H1 (cell line): Measurements from ENCODE around the gene ITGA4. TPM values are rescaled to one million over a fixed set of nuclear protein-coding genes. Genes with fewer than 3 reads are reported as not detected.

ENCODE experiments used
- CTCF ChIA-PET: fragments of 300-600 bp; sonication (Branson Sonifier 250); formaldehyde crosslinking; loops from one replicate; lab custom pipeline; 2021; ENCODE audit not compliant: partially characterized antibody; lab: Charles Lee
- POLR2A ChIA-PET: fragments of 300-600 bp; sonication (Branson Sonifier 250); formaldehyde crosslinking; loops from one replicate; lab custom pipeline; 2021; ENCODE audit warnings: inconsistent platforms; ENCODE audit not compliant: partially characterized antibody; lab: Charles Lee
- DNase-seq, 2 experiments: peaks; one replicate each; pipeline versions ENCODE4 v3.0.0 to v3.0.0-alpha.2; 2010 to 2022; ENCODE audit warnings: low spot score in 2 of 2, low read depth in 1 of 2, mixed read lengths in 1 of 2
- FAIRE-seq: peaks from 2 replicates; lab custom pipeline; 2011; peaks lifted over from hg19 to GRCh38; lab: Jason Lieb, UNC
- H2AFZ ChIP-seq: 2 replicates; pipeline ENCODE4 v1.8.1; 2012; ENCODE audit warnings: low read length, inconsistent platforms
- H2AK5ac ChIP-seq: 2 replicates; pipeline ENCODE4 v1.6.1; 2013; ENCODE audit warnings: low read depth, low read length
- H2BK120ac ChIP-seq: replicated peaks from 2 replicates; pipeline ENCODE3; 2013; ENCODE audit warnings: low read depth, low read length, inconsistent platforms
- H2BK12ac ChIP-seq: 2 replicates; pipeline ENCODE4 v1.6.1; 2013; ENCODE audit warnings: low read depth, low read length
- H2BK15ac ChIP-seq: 2 replicates; pipeline ENCODE4 v1.6.1; 2013; ENCODE audit warnings: low read length
- H2BK20ac ChIP-seq: 2 replicates; pipeline ENCODE4 v1.6.1; 2013; ENCODE audit warnings: low read length
- H2BK5ac ChIP-seq: 2 replicates; pipeline ENCODE4 v1.6.1; 2013; ENCODE audit warnings: low read depth, low read length
- H3K14ac ChIP-seq: 2 replicates; pipeline ENCODE4 v1.6.1; 2013; ENCODE audit warnings: inconsistent platforms; ENCODE audit not compliant: insufficient read length
- H3K18ac ChIP-seq: 2 replicates; pipeline ENCODE4 v1.6.1; 2013; ENCODE audit warnings: low read length; ENCODE audit errors: extremely low read depth
- H3K23ac ChIP-seq: 2 replicates; pipeline ENCODE4 v1.6.1; 2013; ENCODE audit warnings: inconsistent platforms; ENCODE audit not compliant: insufficient read length
- H3K23me2 ChIP-seq: 2 replicates; pipeline ENCODE4 v1.6.1; 2013; ENCODE audit warnings: low read depth, low read length
- H3K27ac ChIP-seq: 2 replicates; pipeline ENCODE4 v1.6.1; 2011; ENCODE audit warnings: low read depth, low read length, inconsistent platforms
- H3K27me3 ChIP-seq, 4 experiments: replicated peaks in 1 of 4; 1 replicate in 1 of 4; 2 replicates in 3 of 4; pipeline versions ENCODE4 v1.6.1 to v1.8.1; 2011 to 2013; ENCODE audit warnings: low read length in 3 of 4, mild to moderate bottlenecking in 3 of 4, inconsistent platforms in 2 of 4, mixed read lengths in 2 of 4, moderate library complexity in 1 of 4; ENCODE audit not compliant: control insufficient read depth in 3 of 4, insufficient read depth in 3 of 4; ENCODE audit errors: extremely low read depth in 1 of 4
- H3K36me3 ChIP-seq, 4 experiments: 2 replicates each; pipeline versions ENCODE4 v1.6.1 to v1.8.1; 2011 to 2013; ENCODE audit warnings: mild to moderate bottlenecking in 4 of 4, low read length in 3 of 4, moderate library complexity in 2 of 4, control low read depth in 1 of 4, inconsistent platforms in 1 of 4; ENCODE audit not compliant: insufficient read depth in 4 of 4, control insufficient read depth in 2 of 4
- H3K4ac ChIP-seq: replicated peaks from 2 replicates; pipeline ENCODE3; 2013; ENCODE audit warnings: low read length, low read depth, mixed read lengths, inconsistent platforms; ENCODE audit not compliant: insufficient read length
- H3K4me1 ChIP-seq, 4 experiments: replicated peaks in 1 of 4; 1 replicate in 1 of 4; 2 replicates in 3 of 4; pipeline versions ENCODE4 v1.6.1 to v1.8.1; 2011 to 2013; ENCODE audit warnings: low read length in 3 of 4, inconsistent platforms in 2 of 4, mixed read lengths in 1 of 4; ENCODE audit not compliant: insufficient read depth in 4 of 4, control insufficient read depth in 3 of 4
- H3K4me2 ChIP-seq, 2 experiments: 2 replicates each; pipeline versions ENCODE4 v1.6.1 to v1.8.1; 2011 to 2013; ENCODE audit warnings: low read depth in 2 of 2, low read length in 2 of 2, control low read depth in 1 of 2, inconsistent platforms in 1 of 2, mild to moderate bottlenecking in 1 of 2; ENCODE audit not compliant: insufficient read depth in 1 of 2
- H3K4me3 ChIP-seq, 4 experiments: fragments of 200-600, 300-600 bp in 1 of 4; sonication (generic), shearing (Covaris generic), sonication (Bioruptor Twin) in 1 of 4; 2 replicates each; pipeline versions ENCODE4 v1.5.1 to v1.8.1; 2011 to 2016; ENCODE audit warnings: low read length in 4 of 4, low read depth in 3 of 4, control low read depth in 2 of 4, inconsistent platforms in 2 of 4, mild to moderate bottlenecking in 2 of 4, mixed read lengths in 1 of 4, moderate library complexity in 1 of 4; ENCODE audit not compliant: insufficient read depth in 2 of 4; ENCODE audit errors: extremely low read depth in 1 of 4
- H3K56ac ChIP-seq: replicated peaks from 2 replicates; pipeline ENCODE3; 2013; ENCODE audit warnings: low read depth, mild to moderate bottlenecking, mixed read lengths, low read length, inconsistent platforms; ENCODE audit not compliant: insufficient read length
- H3K79me1 ChIP-seq: 2 replicates; pipeline ENCODE4 v1.6.1; 2013; ENCODE audit warnings: low read depth, low read length, control low read depth
- H3K79me2 ChIP-seq, 2 experiments: 2 replicates each; pipeline versions ENCODE4 v1.6.1 to v1.8.1; 2012 to 2013; ENCODE audit warnings: low read length in 2 of 2, mild to moderate bottlenecking in 2 of 2, inconsistent platforms in 1 of 2; ENCODE audit not compliant: insufficient read depth in 2 of 2, control insufficient read depth in 1 of 2
- H3K9ac ChIP-seq, 4 experiments: replicated peaks in 1 of 4; 1 replicate in 1 of 4; 2 replicates in 3 of 4; pipeline versions ENCODE4 v1.6.1 to v1.8.1; 2011 to 2013; ENCODE audit warnings: low read depth in 3 of 4, low read length in 3 of 4, control low read depth in 2 of 4, mild to moderate bottlenecking in 2 of 4, moderate library complexity in 2 of 4, inconsistent platforms in 1 of 4; ENCODE audit errors: extremely low read depth in 1 of 4
- H3K9me3 ChIP-seq, 2 experiments: 2 replicates each; pipeline versions ENCODE4 v1.6.1 to v1.8.1; 2012 to 2013; ENCODE audit warnings: mild to moderate bottlenecking in 2 of 2, moderate library complexity in 2 of 2, control low read depth in 1 of 2, inconsistent platforms in 1 of 2, low read depth in 1 of 2, low read length in 1 of 2, mixed read lengths in 1 of 2; ENCODE audit not compliant: insufficient read depth in 2 of 2
- H4K20me1 ChIP-seq, 2 experiments: replicated peaks in 1 of 2; 2 replicates each; pipeline versions ENCODE3 to v1.8.1; 2011 to 2013; ENCODE audit warnings: inconsistent platforms in 2 of 2, low read length in 2 of 2, mild to moderate bottlenecking in 1 of 2; ENCODE audit not compliant: insufficient read depth in 2 of 2, control insufficient read depth in 1 of 2
- H4K5ac ChIP-seq: 2 replicates; pipeline ENCODE4 v1.6.1; 2013; ENCODE audit warnings: low read length, low read depth, mixed read lengths, inconsistent platforms; ENCODE audit not compliant: insufficient read length
- H4K8ac ChIP-seq: 2 replicates; pipeline ENCODE4 v1.8.0; 2013; ENCODE audit warnings: mild to moderate bottlenecking, moderate library complexity, low read length, inconsistent platforms; ENCODE audit not compliant: insufficient read depth; ENCODE audit errors: extremely low read depth
- H4K91ac ChIP-seq: replicated peaks from 2 replicates; pipeline ENCODE3; 2013; ENCODE audit warnings: low read length, mixed read lengths, inconsistent platforms; ENCODE audit not compliant: insufficient read length
- SIRT6 ChIP-seq: IDR thresholded peaks from one replicate; pipeline ENCODE4 v1.7.1; 2012; ENCODE audit warnings: low read length, inconsistent platforms
- TAF7 ChIP-seq: optimal IDR thresholded peaks from 2 replicates; pipeline ENCODE3; 2011; ENCODE audit warnings: low read depth, mild to moderate bottlenecking, inconsistent platforms, low read length, moderate library complexity, borderline replicate concordance
- ZNF274 ChIP-seq: IDR thresholded peaks from 2 replicates; pipeline ENCODE4 v1.7.0; 2012; ENCODE audit warnings: low read length, borderline replicate concordance; ENCODE audit errors: extremely low read depth
- WGBS, 2 experiments: shearing (Covaris generic) in 1 of 2; methylation state at CpG; one replicate each; pipeline versions ENCODE4 v1.1.6 to v1.1.7; 2013 to 2015; ENCODE audit warnings: low lambda C conversion rate in 2 of 2, mixed read lengths in 2 of 2, inconsistent platforms in 1 of 2, low coverage in 1 of 2, missing lambda C conversion rate in 1 of 2; ENCODE audit not compliant: insufficient replicate concordance in 2 of 2, insufficient coverage in 1 of 2, insufficient read length in 1 of 2; ENCODE audit errors: extremely low coverage in 1 of 2, missing lambda C conversion rate in 1 of 2; 5-methylcytosine and 5-hydroxymethylcytosine counted together
- polyA plus RNA-seq, 7 experiments: library from polyadenylated mRNA; depleted of rRNA in 3 of 7; stranded (reverse) in 5 of 7; unstranded in 2 of 7; fragments of >200 nt in 5 of 7; fragments of 200-250 nt in 2 of 7; gene quantifications; 1 replicate in 5 of 7; 2 replicates in 1 of 7; 4 replicates in 1 of 7; pipeline versions ENCODE4 v1.2.1 to v1.2.3, GENCODE V29; 2011 to 2013; ENCODE audit warnings: missing spikeins in 2 of 7, mixed read lengths in 2 of 7
- total RNA-seq: library from RNA; stranded (reverse); fragmentation: NEBNext Ultra II Directional; extraction: Animal tissue kit (Norgen Biotek cat#: 25700); gene quantifications from 2 replicates; pipeline ENCODE4 v1.2.1, GENCODE V29; 2021
- TF ChIP-seq, protein P1 (sequence below): IDR thresholded peaks from 2 replicates; pipeline ENCODE4 v1.6.1; 2011; ENCODE audit warnings: low read depth, mild to moderate bottlenecking, low read length; ENCODE audit not compliant: insufficient read depth

The ITGA4 gene
- total and polyA plus RNA-seq, 2 of the 8 experiments (the other 6 are each of a cell fraction or from before 2014, with no cell fraction given) = 0.60 to 2.1 TPM

DNA sequence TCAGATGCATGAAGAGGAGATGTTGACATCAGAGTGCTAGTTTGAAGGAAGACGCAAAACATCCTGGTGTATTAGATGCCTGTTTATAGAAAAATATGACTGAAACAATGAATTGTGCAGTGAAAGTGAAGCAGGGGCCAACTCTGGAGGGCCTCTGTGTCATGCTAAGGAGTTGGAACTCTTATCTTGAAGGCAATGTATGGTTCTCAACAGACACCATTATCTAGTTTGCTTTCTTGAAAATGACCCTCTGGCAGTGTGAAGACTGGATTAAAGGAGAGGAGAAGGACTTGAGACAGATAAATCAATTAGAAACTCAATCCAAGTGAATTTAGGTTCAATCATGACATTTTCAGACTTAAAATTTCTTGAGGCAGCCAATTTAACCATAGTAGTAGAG lies 63.1 kb downstream of the ITGA4 start:
- Histone ChIP-seq H3K9me3 (no peaks in the 10 kb centered on the region), H4K20me1 (no peaks in the 10 kb centered on the region), H4K5ac (no peak overlapping the region), H3K36me3 (no peaks in the 10 kb centered on the region), H3K4me3 (no peak overlapping the region), H4K91ac (no peak overlapping the region), H3K4me2 (no peak overlapping the region), H3K23ac (no peak overlapping the region), H3K4me1 (no peaks in the 10 kb centered on the region), H3K27me3 (no peaks in the 10 kb centered on the region), H3K23me2 (no peaks in the 10 kb centered on the region), H4K8ac (no peak overlapping the region), H2BK15ac (no peak overlapping the region), H3K27ac (no peak overlapping the region), H2BK12ac (no peak overlapping the region), H3K4ac (no peak overlapping the region), H2AK5ac (no peak overlapping the region), H2BK5ac (no peak overlapping the region), H2BK20ac (no peak overlapping the region), H3K79me2 (no peaks in the 10 kb centered on the region), H3K56ac (no peak overlapping the region), H3K9ac (no peak overlapping the region), H2AFZ (no peak overlapping the region), H3K14ac (no peak overlapping the region), H3K18ac (no peak overlapping the region), H2BK120ac (no peak overlapping the region), H3K79me1 (no peaks in the 10 kb centered on the region)
- WGBS, 2 experiments = 100% methylated on average over 1 of the region's 1 CpG; no CpG with 5 or more reads in 1 of the 2 experiments
- CTCF ChIA-PET = no interaction called here
- DNase-seq = no peak
- POLR2A ChIA-PET = no interaction called here
- TF ChIP-seq SIRT6 = no peak
- TF ChIP-seq ZNF274 = no peak
- TF ChIP-seq TAF7 = no peak
- TF ChIP-seq, protein P1, sequence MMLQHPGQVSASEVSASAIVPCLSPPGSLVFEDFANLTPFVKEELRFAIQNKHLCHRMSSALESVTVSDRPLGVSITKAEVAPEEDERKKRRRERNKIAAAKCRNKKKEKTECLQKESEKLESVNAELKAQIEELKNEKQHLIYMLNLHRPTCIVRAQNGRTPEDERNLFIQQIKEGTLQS = no peak
- FAIRE-seq = no peak
